Measurements from ENCODE around the gene ACOT7. TPM values are rescaled to one million over a fixed set of nuclear protein-coding genes. Genes with fewer than 3 reads are reported as not detected.
A peak's percentile ranks its signal among the peaks of the same experiment; 100 is the strongest.

The ACOT7 gene
- total RNA-seq, 4 donors from 2014 or later, result 3.7 to 13.4 (median 6.3) TPM

DNA sequence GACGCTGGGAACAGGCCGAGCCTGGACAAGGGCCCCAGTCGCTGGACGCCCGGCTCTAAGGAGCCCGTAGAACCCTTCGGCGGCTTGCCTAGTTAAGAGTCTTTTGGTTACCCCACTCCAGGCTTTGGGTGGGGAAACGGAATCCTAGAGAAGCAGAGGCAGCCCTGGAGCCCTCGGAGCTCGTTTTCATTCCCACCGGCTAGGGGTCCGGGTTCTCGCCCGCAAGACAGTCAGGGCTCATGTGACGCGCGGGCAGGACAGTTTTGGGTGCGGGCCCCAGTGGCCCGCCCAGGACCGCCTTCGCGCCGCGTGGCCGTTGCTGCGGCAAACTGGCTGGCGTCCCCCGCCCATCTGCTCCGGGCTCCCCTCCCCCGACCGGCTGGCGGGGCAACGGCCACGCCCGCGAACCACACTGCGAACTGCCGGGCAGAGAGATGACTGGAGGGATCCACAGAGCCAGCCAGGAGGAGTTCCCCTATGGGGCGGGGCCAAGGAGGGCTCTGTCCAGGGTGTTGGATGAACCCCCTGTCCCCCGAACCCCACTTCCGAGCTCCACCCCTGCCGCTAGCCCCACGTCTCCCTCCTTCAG, 27.0 kb upstream of the ACOT7 start:
- TF ChIP-seq POLR2A (IDR thresholded peaks at IDR 0.05), result no peak
- H3K36me3 ChIP-seq, result no peaks in the 10 kb centered on the region
- DNase-seq, result no peak
- H3K4me1 ChIP-seq, result peaks cover 24 to 45% of the 10 kb centered on the region in 2 donors
- no peak overlapping the region for H3K27ac ChIP-seq
- 7 to 18% methylated on average over 9 to 13 of the region's 44 CpGs for WGBS, 2 donors
- intact Hi-C loops (cut with DNase I), result no loop called here
- H3K4me3 ChIP-seq (replicated peaks in 1 of 3), result no peak overlapping the region
- H3K27me3 ChIP-seq, result peaks cover 45% of the 10 kb centered on the region
- no peaks in the 10 kb centered on the region for H3K9me3 ChIP-seq

DNA sequence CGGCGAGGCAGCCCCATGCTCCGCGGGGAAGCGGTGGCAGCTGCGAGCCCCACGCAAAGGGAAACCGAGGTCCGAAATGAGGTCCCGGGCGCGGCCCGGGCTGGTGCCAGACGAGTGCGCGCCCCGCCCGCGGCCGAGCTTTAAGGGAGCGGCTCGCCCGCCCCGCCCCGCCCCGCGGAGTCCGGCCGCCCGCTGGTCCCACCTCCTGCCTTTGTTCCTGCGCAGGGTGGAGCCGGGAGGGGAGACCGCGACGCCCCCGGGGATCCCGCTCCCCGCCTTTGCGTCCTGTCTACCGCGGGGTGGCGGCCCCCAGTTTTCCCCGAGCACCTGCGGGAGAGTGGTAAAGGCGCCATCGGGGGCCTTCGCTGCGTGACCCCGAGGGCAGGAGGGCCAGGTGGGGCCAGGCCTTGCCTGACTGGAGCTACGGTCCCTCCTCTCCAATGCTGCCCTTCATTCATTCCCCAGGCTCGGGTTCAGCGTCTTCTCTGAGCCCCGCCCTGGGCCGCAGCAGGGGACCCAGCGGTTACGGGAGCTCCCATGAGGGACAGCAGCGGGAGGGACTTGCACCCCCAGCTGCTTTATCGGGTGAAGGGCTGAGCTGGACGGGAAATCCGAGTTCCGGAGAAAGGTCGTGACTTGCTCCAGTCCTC, 26.4 kb upstream of the ACOT7 start, which contains the start of gene HES2:
HES2 (minus strand) TSS at position 116 of the 650 bp plus-strand sequence; CDS start at position 17, 99 bp downstream.
- DNase-seq, result no peak
- intact Hi-C loops (cut with DNase I), result no loop called here
- Histone ChIP-seq H3K4me3 (replicated peaks in 1 of 3) (peak within 1 kb of the TSS in 1 of 3 donors; percentile 18), H3K4me1 (peaks cover 24 to 40% of the 10 kb centered on the region in 2 donors), H3K9me3 (no peaks in the 10 kb centered on the region), H3K36me3 (no peaks in the 10 kb centered on the region), H3K27me3 (peaks cover 42% of the 10 kb centered on the region), H3K27ac (no peak within 1 kb of the TSS)
- no peak for TF ChIP-seq POLR2A (IDR thresholded peaks at IDR 0.05)
- TF ChIP-seq, protein P1, sequence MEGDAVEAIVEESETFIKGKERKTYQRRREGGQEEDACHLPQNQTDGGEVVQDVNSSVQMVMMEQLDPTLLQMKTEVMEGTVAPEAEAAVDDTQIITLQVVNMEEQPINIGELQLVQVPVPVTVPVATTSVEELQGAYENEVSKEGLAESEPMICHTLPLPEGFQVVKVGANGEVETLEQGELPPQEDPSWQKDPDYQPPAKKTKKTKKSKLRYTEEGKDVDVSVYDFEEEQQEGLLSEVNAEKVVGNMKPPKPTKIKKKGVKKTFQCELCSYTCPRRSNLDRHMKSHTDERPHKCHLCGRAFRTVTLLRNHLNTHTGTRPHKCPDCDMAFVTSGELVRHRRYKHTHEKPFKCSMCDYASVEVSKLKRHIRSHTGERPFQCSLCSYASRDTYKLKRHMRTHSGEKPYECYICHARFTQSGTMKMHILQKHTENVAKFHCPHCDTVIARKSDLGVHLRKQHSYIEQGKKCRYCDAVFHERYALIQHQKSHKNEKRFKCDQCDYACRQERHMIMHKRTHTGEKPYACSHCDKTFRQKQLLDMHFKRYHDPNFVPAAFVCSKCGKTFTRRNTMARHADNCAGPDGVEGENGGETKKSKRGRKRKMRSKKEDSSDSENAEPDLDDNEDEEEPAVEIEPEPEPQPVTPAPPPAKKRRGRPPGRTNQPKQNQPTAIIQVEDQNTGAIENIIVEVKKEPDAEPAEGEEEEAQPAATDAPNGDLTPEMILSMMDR (IDR thresholded peaks at IDR 0.05), result no peak
- 0 to 1% methylated on average over 3 to 23 of the region's 62 CpGs for WGBS, 2 donors

DNA sequence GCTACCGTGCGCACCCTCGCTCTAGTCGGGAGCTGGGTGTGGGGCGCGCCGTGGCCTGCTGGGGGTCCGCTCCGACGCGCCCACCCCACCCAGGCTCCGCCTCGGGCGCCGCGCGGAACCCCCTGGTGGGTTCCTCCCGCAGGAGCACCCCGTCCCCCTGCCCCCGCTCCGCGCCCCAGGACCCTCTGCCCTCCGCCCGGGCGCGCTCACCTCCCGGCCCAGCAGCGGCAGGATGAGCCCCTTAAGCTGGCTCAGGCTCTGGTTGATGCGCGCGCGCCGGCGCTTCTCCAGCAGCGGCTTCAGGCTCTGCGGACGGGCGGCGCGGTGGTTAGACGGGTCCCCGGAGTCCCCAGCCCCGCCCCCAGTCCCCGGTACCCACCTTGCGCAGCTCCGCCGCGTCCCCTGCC, 25.8 kb upstream of the ACOT7 start:
- Histone ChIP-seq H3K9me3 (no peaks in the 10 kb centered on the region), H3K4me3 (replicated peaks in 1 of 3) (peak overlapping the region in 1 of 3 donors; percentile 18), H3K36me3 (no peaks in the 10 kb centered on the region), H3K4me1 (peaks cover 24 to 35% of the 10 kb centered on the region in 2 donors), H3K27ac (no peak overlapping the region), H3K27me3 (peaks cover 47% of the 10 kb centered on the region)
- intact Hi-C loops (cut with DNase I), result no loop called here
- WGBS, 2 donors, result 7% methylated on average over 3 of the region's 48 CpGs; no CpG with 5 or more reads in 1 of the 2 donors
- TF ChIP-seq, protein P1 (IDR thresholded peaks at IDR 0.05), result no peak
- TF ChIP-seq POLR2A (IDR thresholded peaks at IDR 0.05), result no peak
- DNase-seq, result no peak

DNA sequence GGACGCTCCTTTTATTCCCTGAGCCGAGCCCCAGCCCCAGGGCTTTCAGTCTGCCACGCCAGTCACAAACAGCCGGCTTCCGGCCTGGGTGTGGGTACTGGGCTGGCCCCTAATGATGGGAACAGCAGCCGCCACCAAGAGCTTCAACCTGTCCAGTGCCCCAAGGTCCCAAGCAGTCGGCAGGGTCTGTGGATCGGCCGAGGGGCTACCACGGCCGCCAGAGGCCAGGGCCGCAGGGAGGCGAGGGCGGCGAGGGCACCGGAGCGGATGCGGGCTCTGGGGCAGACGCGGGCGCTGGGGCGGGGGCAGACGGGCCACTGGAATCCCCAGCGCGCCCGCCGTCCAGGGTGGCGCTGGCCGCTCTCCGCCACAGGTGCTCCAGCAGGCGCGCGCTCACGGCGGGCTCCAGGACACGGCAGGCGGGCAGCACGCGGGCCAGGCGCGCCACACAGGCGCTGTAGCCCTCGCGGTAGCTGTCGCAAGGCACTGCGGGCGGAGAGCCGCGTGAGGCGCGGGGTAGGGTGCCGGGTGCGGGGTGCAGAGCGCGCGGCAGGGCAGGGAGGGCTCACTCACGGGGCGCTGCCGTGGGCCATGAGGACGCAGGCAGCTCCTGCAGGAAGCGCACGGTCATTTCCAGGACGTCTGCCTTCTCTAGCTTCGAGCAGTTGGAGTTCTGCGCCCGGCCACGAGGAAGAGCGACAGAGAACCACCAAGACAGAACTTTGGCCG, 25.3 kb upstream of the ACOT7 start:
- Histone ChIP-seq H3K27ac (no peak overlapping the region), H3K27me3 (peaks cover 42% of the 10 kb centered on the region), H3K36me3 (no peaks in the 10 kb centered on the region), H3K4me1 (peaks cover 18 to 29% of the 10 kb centered on the region in 2 donors), H3K9me3 (no peaks in the 10 kb centered on the region), H3K4me3 (replicated peaks in 1 of 3) (no peak overlapping the region)
- TF ChIP-seq, protein P1 (IDR thresholded peaks at IDR 0.05), result no peak
- TF ChIP-seq POLR2A (IDR thresholded peaks at IDR 0.05), result no peak
- 14 to 25% methylated on average over 5 to 31 of the region's 69 CpGs for WGBS, 2 donors
- DNase-seq, result no peak
- intact Hi-C loops (cut with DNase I), result no loop called here

DNA sequence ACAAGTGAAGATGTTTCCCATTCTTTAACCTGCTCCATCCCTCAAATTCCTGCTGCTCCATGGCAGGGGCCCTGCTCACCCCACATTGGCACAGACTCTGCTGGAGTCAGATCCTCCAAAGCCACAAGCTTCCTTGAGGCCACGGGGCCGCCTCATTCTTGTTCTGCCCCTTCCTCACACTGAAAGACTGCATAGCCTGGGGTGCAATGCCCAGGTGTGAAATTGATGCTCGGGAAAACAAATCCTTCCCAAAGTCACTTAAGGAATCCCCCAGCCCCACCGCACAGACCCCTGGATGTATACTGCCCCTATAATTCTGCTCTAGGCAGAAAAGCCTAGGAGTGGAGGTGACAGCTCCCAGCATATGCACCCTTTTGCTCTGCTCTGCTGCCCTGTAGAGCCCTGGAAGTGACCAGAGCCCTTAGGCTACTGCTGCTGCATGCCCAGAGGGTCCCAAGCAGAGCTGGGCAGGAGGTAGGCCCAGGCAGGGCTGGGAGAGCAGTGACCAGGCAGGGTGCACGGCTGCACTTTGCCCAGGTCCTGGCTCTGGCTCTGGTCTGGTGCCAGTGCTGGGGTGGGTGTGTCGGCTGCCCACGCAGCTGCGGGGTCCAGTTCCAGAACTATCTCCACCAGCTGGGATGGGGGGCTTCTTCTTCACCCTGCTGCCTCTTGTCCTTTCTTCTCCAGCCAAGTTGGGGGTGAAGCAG, 24.5 kb upstream of the ACOT7 start:
- intact Hi-C loops (cut with DNase I), result no loop called here
- no peak for DNase-seq
- 61 to 80% methylated on average over 7 of the region's 8 CpGs for WGBS, 2 donors
- Histone ChIP-seq H3K4me3 (replicated peaks in 1 of 3) (no peak overlapping the region), H3K27ac (no peak overlapping the region), H3K4me1 (peaks cover 11 to 22% of the 10 kb centered on the region in 2 donors), H3K9me3 (no peaks in the 10 kb centered on the region), H3K36me3 (no peaks in the 10 kb centered on the region), H3K27me3 (peaks cover 41% of the 10 kb centered on the region)
- TF ChIP-seq, protein P1 (IDR thresholded peaks at IDR 0.05), result no peak
- no peak for TF ChIP-seq POLR2A (IDR thresholded peaks at IDR 0.05)
